ENCODE measurements around the gene HECW1.

Gene HECW1

DNA sequence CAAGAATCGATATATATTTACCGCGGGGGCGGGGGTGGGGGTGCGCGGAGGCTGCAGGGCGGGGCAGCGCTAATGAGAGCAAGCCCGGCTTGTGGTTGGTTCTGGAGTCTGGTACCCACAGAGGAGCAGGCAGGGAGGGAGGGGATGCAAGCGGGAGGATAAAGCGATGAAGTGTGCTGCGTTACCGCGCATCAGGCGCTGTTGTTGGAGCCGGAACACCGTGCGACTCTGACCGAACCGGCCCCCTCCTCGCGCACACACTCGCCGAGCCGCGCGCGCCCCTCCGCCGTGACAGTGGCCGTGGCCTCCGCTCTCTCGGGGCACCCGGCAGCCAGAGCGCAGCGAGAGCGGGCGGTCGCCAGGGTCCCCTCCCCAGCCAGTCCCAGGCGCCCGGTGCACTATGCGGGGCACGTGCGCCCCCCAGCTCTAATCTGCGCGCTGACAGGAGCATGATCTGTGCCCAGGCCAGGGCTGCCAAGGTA, at the start of gene HECW1:
HECW1 (plus strand) TSS at position 189 of the 482 bp plus-strand sequence. CDS start 131,259 bp downstream, outside the sequence.
- TF ChIP-seq ZNF70 (CRISPR knock-in tag; IDR thresholded peaks at IDR 0.05) = no peak
- no peak for TF ChIP-seq GLIS3 (CRISPR knock-in tag; IDR thresholded peaks at IDR 0.05)
- TF ChIP-seq, protein P1, sequence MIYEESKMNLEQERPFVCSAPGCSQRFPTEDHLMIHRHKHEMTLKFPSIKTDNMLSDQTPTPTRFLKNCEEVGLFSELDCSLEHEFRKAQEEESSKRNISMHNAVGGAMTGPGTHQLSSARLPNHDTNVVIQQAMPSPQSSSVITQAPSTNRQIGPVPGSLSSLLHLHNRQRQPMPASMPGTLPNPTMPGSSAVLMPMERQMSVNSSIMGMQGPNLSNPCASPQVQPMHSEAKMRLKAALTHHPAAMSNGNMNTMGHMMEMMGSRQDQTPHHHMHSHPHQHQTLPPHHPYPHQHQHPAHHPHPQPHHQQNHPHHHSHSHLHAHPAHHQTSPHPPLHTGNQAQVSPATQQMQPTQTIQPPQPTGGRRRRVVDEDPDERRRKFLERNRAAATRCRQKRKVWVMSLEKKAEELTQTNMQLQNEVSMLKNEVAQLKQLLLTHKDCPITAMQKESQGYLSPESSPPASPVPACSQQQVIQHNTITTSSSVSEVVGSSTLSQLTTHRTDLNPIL (CRISPR knock-in tag; IDR thresholded peaks at IDR 0.05; ENCODE audit: low read depth) = no peak
- no peak for TF ChIP-seq TCF4 (CRISPR knock-in tag; IDR thresholded peaks at IDR 0.05; ENCODE audit: borderline replicate concordance)
- TF ChIP-seq TOX (CRISPR knock-in tag; IDR thresholded peaks at IDR 0.05; ENCODE audit: borderline replicate concordance) = no peak
- TF ChIP-seq, protein P2, sequence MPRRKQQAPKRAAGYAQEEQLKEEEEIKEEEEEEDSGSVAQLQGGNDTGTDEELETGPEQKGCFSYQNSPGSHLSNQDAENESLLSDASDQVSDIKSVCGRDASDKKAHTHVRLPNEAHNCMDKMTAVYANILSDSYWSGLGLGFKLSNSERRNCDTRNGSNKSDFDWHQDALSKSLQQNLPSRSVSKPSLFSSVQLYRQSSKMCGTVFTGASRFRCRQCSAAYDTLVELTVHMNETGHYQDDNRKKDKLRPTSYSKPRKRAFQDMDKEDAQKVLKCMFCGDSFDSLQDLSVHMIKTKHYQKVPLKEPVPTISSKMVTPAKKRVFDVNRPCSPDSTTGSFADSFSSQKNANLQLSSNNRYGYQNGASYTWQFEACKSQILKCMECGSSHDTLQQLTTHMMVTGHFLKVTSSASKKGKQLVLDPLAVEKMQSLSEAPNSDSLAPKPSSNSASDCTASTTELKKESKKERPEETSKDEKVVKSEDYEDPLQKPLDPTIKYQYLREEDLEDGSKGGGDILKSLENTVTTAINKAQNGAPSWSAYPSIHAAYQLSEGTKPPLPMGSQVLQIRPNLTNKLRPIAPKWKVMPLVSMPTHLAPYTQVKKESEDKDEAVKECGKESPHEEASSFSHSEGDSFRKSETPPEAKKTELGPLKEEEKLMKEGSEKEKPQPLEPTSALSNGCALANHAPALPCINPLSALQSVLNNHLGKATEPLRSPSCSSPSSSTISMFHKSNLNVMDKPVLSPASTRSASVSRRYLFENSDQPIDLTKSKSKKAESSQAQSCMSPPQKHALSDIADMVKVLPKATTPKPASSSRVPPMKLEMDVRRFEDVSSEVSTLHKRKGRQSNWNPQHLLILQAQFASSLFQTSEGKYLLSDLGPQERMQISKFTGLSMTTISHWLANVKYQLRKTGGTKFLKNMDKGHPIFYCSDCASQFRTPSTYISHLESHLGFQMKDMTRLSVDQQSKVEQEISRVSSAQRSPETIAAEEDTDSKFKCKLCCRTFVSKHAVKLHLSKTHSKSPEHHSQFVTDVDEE (CRISPR knock-in tag; IDR thresholded peaks at IDR 0.05) = no peak
- no peak for TF ChIP-seq BACH2 (CRISPR knock-in tag; IDR thresholded peaks at IDR 0.05; ENCODE audit: borderline replicate concordance)
- no peak for TF ChIP-seq CSDC2 (CRISPR knock-in tag; IDR thresholded peaks at IDR 0.05)
- TF ChIP-seq, protein P3, sequence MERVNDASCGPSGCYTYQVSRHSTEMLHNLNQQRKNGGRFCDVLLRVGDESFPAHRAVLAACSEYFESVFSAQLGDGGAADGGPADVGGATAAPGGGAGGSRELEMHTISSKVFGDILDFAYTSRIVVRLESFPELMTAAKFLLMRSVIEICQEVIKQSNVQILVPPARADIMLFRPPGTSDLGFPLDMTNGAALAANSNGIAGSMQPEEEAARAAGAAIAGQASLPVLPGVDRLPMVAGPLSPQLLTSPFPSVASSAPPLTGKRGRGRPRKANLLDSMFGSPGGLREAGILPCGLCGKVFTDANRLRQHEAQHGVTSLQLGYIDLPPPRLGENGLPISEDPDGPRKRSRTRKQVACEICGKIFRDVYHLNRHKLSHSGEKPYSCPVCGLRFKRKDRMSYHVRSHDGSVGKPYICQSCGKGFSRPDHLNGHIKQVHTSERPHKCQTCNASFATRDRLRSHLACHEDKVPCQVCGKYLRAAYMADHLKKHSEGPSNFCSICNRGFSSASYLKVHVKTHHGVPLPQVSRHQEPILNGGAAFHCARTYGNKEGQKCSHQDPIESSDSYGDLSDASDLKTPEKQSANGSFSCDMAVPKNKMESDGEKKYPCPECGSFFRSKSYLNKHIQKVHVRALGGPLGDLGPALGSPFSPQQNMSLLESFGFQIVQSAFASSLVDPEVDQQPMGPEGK (CRISPR knock-in tag; IDR thresholded peaks at IDR 0.05; ENCODE audit: borderline replicate concordance) = no peak
- TF ChIP-seq ZFP3 (CRISPR knock-in tag; IDR thresholded peaks at IDR 0.05) = no peak
- no peak for TF ChIP-seq RARB (CRISPR knock-in tag; IDR thresholded peaks at IDR 0.05)
- TF ChIP-seq, protein P4, sequence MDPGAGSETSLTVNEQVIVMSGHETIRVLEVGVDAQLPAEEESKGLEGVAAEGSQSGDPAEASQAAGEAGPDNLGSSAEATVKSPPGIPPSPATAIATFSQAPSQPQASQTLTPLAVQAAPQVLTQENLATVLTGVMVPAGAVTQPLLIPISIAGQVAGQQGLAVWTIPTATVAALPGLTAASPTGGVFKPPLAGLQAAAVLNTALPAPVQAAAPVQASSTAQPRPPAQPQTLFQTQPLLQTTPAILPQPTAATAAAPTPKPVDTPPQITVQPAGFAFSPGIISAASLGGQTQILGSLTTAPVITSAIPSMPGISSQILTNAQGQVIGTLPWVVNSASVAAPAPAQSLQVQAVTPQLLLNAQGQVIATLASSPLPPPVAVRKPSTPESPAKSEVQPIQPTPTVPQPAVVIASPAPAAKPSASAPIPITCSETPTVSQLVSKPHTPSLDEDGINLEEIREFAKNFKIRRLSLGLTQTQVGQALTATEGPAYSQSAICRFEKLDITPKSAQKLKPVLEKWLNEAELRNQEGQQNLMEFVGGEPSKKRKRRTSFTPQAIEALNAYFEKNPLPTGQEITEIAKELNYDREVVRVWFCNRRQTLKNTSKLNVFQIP (CRISPR knock-in tag; IDR thresholded peaks at IDR 0.05; ENCODE audit: borderline replicate concordance, low read depth) = no peak
- no peak for TF ChIP-seq ZFP30 (CRISPR knock-in tag; IDR thresholded peaks at IDR 0.05)
- TF ChIP-seq ZC3H10 (CRISPR knock-in tag; IDR thresholded peaks at IDR 0.05) = no peak
- no peak for TF ChIP-seq ZNF8 (CRISPR knock-in tag; IDR thresholded peaks at IDR 0.05)
- no peak for TF ChIP-seq ARNTL (CRISPR knock-in tag; IDR thresholded peaks at IDR 0.05; ENCODE audit: borderline replicate concordance, low read depth)
- no peak for TF ChIP-seq PPARA (CRISPR knock-in tag; IDR thresholded peaks at IDR 0.05; ENCODE audit: borderline replicate concordance)
- no peak for TF ChIP-seq SNAI2 (CRISPR knock-in tag; IDR thresholded peaks at IDR 0.05)
- TF ChIP-seq ESRRG (CRISPR knock-in tag; IDR thresholded peaks at IDR 0.05) = no peak
- no peak for TF ChIP-seq ZNF565 (CRISPR knock-in tag; conservative IDR thresholded peaks at IDR 0.05; ENCODE audit: low read depth)
- ATAC-seq = no peak; the same call in 2 of the 3 replicates

DNA sequence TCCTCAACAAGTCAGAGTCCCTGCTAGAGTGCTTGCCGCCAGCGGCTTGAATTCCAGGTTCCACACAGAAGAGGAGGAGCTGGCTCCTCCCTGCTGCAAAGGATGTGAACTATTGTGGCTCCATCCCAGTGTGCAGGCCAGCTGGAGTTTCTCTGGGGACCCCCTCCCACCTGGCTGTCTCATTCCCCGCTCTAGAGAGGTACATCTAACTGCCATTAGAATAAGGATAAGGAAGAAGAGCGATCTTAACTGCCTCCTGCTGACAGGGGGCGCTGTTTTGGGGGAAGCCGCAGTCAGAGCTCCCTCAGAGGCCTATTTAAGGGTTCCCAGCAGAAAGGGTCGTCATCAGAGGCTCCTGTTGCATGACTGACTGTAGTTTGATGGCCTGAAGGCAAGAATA, 40.8 kb upstream of the HECW1 start:
- peak; percentile 50; the same call in 1 of the 3 replicates for ATAC-seq
- no peak for TF ChIP-seq ZC3H10 (CRISPR knock-in tag; IDR thresholded peaks at IDR 0.05)
- TF ChIP-seq ISL1 (CRISPR knock-in tag; IDR thresholded peaks at IDR 0.05) = no peak
- TF ChIP-seq, protein P5, sequence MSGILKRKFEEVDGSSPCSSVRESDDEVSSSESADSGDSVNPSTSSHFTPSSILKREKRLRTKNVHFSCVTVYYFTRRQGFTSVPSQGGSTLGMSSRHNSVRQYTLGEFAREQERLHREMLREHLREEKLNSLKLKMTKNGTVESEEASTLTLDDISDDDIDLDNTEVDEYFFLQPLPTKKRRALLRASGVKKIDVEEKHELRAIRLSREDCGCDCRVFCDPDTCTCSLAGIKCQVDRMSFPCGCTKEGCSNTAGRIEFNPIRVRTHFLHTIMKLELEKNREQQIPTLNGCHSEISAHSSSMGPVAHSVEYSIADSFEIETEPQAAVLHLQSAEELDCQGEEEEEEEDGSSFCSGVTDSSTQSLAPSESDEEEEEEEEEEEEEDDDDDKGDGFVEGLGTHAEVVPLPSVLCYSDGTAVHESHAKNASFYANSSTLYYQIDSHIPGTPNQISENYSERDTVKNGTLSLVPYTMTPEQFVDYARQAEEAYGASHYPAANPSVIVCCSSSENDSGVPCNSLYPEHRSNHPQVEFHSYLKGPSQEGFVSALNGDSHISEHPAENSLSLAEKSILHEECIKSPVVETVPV (CRISPR knock-in tag; IDR thresholded peaks at IDR 0.05) = no peak
- TF ChIP-seq, protein P4 (CRISPR knock-in tag; IDR thresholded peaks at IDR 0.05; ENCODE audit: borderline replicate concordance, low read depth) = no peak
- TF ChIP-seq BACH2 (CRISPR knock-in tag; IDR thresholded peaks at IDR 0.05; ENCODE audit: borderline replicate concordance) = no peak
- TF ChIP-seq ZFP3 (CRISPR knock-in tag; IDR thresholded peaks at IDR 0.05) = no peak
- TF ChIP-seq TCF4 (CRISPR knock-in tag; IDR thresholded peaks at IDR 0.05; ENCODE audit: borderline replicate concordance) = no peak
- no peak for TF ChIP-seq ESRRG (CRISPR knock-in tag; IDR thresholded peaks at IDR 0.05)
- no peak for TF ChIP-seq PPARA (CRISPR knock-in tag; IDR thresholded peaks at IDR 0.05; ENCODE audit: borderline replicate concordance)
- no peak for TF ChIP-seq OSR1 (CRISPR knock-in tag; IDR thresholded peaks at IDR 0.05)
- no peak for TF ChIP-seq ZNF70 (CRISPR knock-in tag; IDR thresholded peaks at IDR 0.05)
- TF ChIP-seq RARB (CRISPR knock-in tag; IDR thresholded peaks at IDR 0.05) = no peak
- TF ChIP-seq GLIS3 (CRISPR knock-in tag; IDR thresholded peaks at IDR 0.05) = no peak
- TF ChIP-seq SNAI2 (CRISPR knock-in tag; IDR thresholded peaks at IDR 0.05) = no peak
- TF ChIP-seq CSDC2 (CRISPR knock-in tag; IDR thresholded peaks at IDR 0.05) = no peak
- TF ChIP-seq, protein P2 (CRISPR knock-in tag; IDR thresholded peaks at IDR 0.05) = no peak
- TF ChIP-seq, protein P1 (CRISPR knock-in tag; IDR thresholded peaks at IDR 0.05; ENCODE audit: low read depth) = no peak
- TF ChIP-seq TOX (CRISPR knock-in tag; IDR thresholded peaks at IDR 0.05; ENCODE audit: borderline replicate concordance) = no peak
- TF ChIP-seq ZNF8 (CRISPR knock-in tag; IDR thresholded peaks at IDR 0.05) = no peak

All from SK-N-SH treated with all-trans-retinoic acid at 6 μM for 48 hours (cell line).